NT2/D1 (cell line): ENCODE data around the gene PATL2.
"Not testable (repeated sequence)": the region's sequence is repeated elsewhere in the genome, so short reads cannot be mapped to it uniquely, and the experiment has no call there.

Source experiments
- DNase-seq: peaks from one replicate; pipeline ENCODE4 v3.0.0-alpha.2; 2011; ENCODE audit warnings: low read depth, low spot score
- H3K27me3 ChIP-seq: 2 replicates; pipeline ENCODE4 v1.6.0; 2011; ENCODE audit warnings: mild to moderate bottlenecking; ENCODE audit not compliant: insufficient read length, insufficient read depth
- H3K36me3 ChIP-seq: 2 replicates; pipeline ENCODE4 v1.6.1; 2011; ENCODE audit warnings: mild to moderate bottlenecking, low read length, mixed read lengths; ENCODE audit not compliant: insufficient read depth, insufficient read length
- H3K4me1 ChIP-seq: 2 replicates; pipeline ENCODE4 v1.5.1; 2011; ENCODE audit not compliant: insufficient read depth, insufficient read length
- H3K4me3 ChIP-seq: 2 replicates; pipeline ENCODE4 v1.5.1; 2011; ENCODE audit warnings: low read depth; ENCODE audit not compliant: insufficient read length
- H3K9ac ChIP-seq: 2 replicates; pipeline ENCODE4 v1.6.0; 2011; ENCODE audit warnings: low read depth; ENCODE audit not compliant: insufficient read length
- H3K9me3 ChIP-seq: 2 replicates; pipeline ENCODE4 v1.5.1; 2011; ENCODE audit warnings: mild to moderate bottlenecking, low read length; ENCODE audit not compliant: insufficient read depth
- SUZ12 ChIP-seq: IDR thresholded peaks from 2 replicates; pipeline ENCODE4 v1.6.1; 2011; ENCODE audit not compliant: insufficient read length, insufficient read depth; ENCODE audit errors: extremely low read depth
- YY1 ChIP-seq: IDR thresholded peaks from 2 replicates; pipeline ENCODE4 v1.6.1; 2011; ENCODE audit not compliant: insufficient read length, insufficient read depth
- ZNF274 ChIP-seq: IDR thresholded peaks from 2 replicates; pipeline ENCODE4 v1.6.1; 2011; ENCODE audit warnings: mild to moderate bottlenecking, low read depth, low read length

Gene PATL2

DNA sequence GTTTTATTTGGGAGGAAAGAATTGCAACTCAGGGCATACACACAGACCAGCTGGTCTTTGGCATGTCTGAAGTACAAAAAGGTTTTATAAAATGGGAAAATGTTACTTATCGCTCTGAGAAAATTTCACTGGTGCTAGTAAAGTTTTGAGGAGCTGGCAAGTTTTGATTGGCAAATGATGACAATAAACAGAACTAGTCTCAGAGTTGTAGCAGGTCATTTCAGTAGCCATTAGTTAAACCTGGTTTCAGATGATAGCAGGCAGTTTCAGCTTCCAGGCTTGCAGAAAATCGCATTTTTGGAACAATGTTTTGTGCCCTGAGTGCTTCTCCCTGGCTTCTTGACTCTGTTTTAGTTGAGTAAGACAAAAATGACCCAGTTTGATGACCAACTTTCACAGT is 10.9 kb upstream of the PATL2 start:
- peaks cover 17% of the 10 kb centered on the region for H3K36me3 ChIP-seq
- H3K9me3 ChIP-seq = no peaks in the 10 kb centered on the region
- no peak overlapping the region for H3K9ac ChIP-seq
- H3K4me1 ChIP-seq = peaks cover 2% of the 10 kb centered on the region
- H3K27me3 ChIP-seq = no peaks in the 10 kb centered on the region
- no peak for DNase-seq
- no peak overlapping the region for H3K4me3 ChIP-seq
- TF ChIP-seq YY1 (no peak), SUZ12 (no peak), ZNF274 (no peak)

DNA sequence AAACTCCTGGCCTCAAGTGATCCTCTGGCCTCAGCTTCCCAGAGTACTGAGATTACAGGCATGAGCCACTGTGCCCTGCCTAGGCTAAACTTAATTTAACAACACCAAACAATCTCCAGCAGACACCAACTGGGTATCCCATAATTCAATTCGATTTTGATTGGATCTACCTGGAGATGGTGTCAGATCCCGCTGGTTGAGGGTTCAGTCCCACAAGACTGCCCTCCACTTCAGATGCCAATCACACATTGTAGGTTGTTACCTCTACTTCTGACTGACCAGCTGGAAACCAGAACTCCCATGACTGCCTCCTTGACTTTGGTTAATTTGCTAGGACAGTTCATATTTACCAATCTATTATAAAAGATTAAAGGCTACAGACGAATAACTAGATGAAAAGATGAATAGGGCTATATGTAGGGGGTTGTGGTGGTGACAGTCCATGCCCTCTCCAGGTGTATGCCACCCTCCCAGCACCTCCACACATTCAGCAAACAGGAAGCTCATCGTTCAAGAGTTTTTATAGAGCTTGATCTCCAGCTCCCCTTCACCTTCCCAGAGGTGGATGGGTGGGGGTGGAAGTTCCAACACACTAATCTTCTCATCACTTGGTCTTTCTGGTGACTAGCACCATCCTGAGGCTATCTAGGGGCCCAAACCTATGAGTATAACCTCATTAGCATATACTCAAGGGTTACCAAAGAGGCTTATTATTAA is 9.5 kb upstream of the PATL2 start:
- no peak overlapping the region for H3K9ac ChIP-seq
- no peaks in the 10 kb centered on the region for H3K9me3 ChIP-seq
- H3K4me3 ChIP-seq = no peak overlapping the region
- no peaks in the 10 kb centered on the region for H3K4me1 ChIP-seq
- H3K27me3 ChIP-seq = no peaks in the 10 kb centered on the region
- no peak for TF ChIP-seq SUZ12
- TF ChIP-seq YY1 = no peak
- TF ChIP-seq ZNF274 = no peak
- peaks cover 30% of the 10 kb centered on the region for H3K36me3 ChIP-seq
- DNase-seq = no peak

DNA sequence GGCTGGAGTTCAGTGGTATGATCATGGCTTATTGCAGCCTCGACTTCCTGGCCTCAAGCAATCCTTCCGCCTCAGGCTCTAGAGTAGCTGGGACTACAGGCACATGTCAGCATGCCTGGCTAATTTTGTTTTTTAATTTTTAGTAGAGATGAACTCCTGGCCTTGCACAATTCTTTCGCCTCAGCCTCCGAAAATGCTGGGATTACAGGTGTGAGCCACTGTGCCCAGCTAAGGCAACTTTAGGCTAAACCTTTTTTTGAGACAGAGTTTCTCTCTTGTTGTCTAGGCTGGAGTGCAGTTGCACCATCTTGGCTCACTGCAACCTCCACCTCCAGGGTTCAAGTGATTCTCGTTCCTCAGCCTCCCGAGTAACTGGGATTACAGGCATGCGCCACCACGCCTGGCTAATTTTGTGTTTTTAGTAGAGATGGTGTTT is 8.9 kb upstream of the PATL2 start:
- not testable (repeated sequence) for H3K4me3 ChIP-seq, H3K27me3 ChIP-seq, DNase-seq, H3K4me1 ChIP-seq, H3K9ac ChIP-seq, H3K9me3 ChIP-seq
- H3K36me3 ChIP-seq = peaks cover 36% of the 10 kb centered on the region

DNA sequence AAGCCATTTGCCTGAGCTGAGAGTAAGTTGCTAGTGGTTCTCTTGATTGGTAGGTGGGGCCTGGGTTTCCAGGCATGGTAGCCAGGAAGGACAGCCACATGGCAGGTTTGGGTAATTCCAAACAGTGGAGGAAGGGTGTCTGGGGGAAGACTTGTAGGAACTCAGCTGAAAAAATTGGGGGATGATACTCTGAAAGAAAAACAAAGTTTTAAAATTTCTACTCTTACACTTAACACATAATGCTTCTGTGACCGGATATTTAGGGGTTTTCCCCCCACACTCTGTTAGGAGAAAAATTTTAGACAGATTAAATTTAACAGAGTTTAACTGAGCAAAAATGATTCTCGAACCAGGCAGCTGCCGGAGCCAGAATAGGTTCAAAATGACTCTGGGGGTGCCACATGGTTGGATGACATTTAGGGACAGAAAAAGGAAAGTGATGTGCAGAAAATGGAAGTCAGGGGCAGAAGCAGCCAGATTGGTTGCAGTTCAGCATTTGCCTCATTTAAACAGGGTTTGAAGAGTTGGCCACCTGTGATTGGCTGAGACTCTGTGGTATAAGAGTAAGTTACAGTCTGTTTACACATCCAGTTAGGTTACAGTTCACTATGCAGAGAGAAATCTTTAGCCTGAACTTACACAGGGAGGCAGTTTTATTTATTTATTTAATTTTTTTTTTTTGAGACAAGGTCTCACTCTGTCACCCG is 8.3 kb upstream of the PATL2 start:
- Histone ChIP-seq H3K36me3 (peaks cover 39% of the 10 kb centered on the region), H3K9me3 (no peaks in the 10 kb centered on the region), H3K9ac (no peak overlapping the region), H3K27me3 (no peaks in the 10 kb centered on the region), H3K4me1 (no peaks in the 10 kb centered on the region), H3K4me3 (no peak overlapping the region)
- DNase-seq = no peak
- no peak for TF ChIP-seq ZNF274
- no peak for TF ChIP-seq SUZ12
- no peak for TF ChIP-seq YY1

DNA sequence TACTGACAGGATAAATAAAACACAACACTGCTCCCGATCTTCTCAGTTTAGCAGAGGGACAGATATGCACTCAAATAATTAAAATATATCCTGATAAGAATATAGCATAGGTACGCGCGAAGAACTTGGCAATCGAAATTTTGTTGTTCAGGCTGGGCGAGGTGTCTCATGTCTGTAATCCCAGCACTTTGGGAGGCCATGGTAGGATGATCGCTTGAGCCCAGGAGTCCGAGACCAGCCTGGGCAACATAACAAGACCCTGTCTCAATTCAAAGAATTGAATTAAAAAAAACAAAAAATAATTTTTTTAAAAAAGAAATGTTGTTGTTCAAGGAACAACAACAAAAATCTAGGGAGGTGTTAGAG is 7.8 kb upstream of the PATL2 start:
- Histone ChIP-seq H3K36me3 (peaks cover 39% of the 10 kb centered on the region), H3K9me3 (no peaks in the 10 kb centered on the region), H3K4me3 (no peak overlapping the region), H3K4me1 (no peaks in the 10 kb centered on the region), H3K27me3 (no peaks in the 10 kb centered on the region), H3K9ac (no peak overlapping the region)
- no peak for DNase-seq
- TF ChIP-seq YY1 (no peak), ZNF274 (no peak), SUZ12 (no peak)

DNA sequence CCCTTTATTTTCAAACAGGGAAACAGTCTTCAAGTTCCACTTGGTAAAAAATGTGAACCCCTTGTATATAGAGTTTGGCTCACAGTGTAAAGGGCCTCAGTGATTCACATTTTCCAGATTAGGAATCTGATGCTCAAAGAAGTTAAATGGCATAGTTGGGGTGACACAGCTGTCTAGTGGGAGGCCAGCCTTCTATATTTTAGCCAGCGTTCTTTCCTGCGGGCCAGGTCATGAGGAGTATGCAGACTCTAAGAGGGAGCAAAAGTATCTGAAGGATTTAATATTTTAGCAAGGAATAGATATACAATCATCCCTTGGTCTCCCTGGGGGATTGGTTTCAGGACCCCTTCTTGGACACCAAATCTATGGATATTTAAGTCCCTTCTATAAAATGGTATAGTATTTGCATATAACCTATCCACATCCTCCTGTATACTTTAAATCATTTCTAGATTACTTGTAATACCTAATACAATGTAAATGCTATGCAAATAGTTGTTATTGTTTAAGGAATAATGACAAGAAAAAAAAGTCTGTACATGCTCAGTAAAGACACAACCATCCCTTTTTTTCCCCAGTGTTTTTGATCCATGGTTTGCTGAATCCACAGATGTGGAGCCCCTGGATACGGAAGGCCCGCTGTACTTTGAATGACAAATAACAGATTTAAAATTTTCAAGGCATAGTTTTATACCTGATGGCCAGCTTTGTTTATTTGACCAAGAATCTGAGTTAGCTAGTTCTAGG is 7.2 kb upstream of the PATL2 start:
- peaks cover 39% of the 10 kb centered on the region for H3K36me3 ChIP-seq
- H3K9me3 ChIP-seq = no peaks in the 10 kb centered on the region
- H3K4me3 ChIP-seq = no peak overlapping the region
- no peaks in the 10 kb centered on the region for H3K4me1 ChIP-seq
- no peaks in the 10 kb centered on the region for H3K27me3 ChIP-seq
- no peak overlapping the region for H3K9ac ChIP-seq
- TF ChIP-seq ZNF274 (no peak), YY1 (no peak), SUZ12 (no peak)
- DNase-seq = no peak

DNA sequence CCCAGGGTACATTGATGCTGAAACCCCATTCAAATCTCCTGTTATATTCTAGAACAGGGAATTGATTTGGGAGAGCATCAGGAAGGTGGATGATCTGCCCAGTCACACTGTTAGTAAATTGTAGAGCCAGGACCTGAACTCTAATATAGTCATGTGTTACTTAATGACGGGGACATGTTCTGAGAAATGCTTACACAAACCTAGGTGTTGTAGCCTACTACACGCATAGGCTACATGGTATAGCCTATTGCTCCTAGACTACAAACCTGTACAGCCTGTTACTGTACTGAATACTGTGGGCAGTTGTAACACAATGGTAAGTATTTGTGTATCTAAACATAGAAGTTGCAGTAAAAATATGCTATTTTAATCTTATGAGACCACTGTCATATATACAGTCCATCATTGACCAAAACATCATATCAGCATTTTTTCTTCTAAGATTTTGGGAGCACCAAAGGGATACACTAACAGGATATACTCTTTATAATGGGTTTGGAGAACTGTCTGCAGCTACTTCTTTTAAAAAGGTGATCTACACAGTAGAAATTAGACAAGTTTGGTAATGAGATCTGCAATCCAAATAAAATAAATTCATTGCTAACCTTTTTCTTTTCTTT is 6.0 kb upstream of the PATL2 start:
- no peak for TF ChIP-seq YY1
- TF ChIP-seq ZNF274 = no peak
- TF ChIP-seq SUZ12 = no peak

More for the DNA sequence above, 6.0 kb upstream of the PATL2 start:
- peaks cover 39% of the 10 kb centered on the region for H3K36me3 ChIP-seq
- no peaks in the 10 kb centered on the region for H3K9me3 ChIP-seq
- no peak overlapping the region for H3K4me3 ChIP-seq
- H3K27me3 ChIP-seq = no peaks in the 10 kb centered on the region
- H3K9ac ChIP-seq = no peak overlapping the region
- no peaks in the 10 kb centered on the region for H3K4me1 ChIP-seq
- no peak for DNase-seq
